ENCODE data around the gene CA10. TPM values are rescaled to one million over a fixed set of nuclear protein-coding genes. Genes with fewer than 3 reads are reported as not detected.

The CA10 gene
- total and polyA plus RNA-seq, 2 donors (not counting 3 experiments of a cell fraction or from before 2014, with no cell fraction given), result not detected

- CTCF ChIA-PET, result no interaction called here
These were observed 312.7 kb downstream of the CA10 start for GRCh38 chr17:51845776-51846175.

More at GRCh38 chr17:51845776-51846175, 312.7 kb downstream of the CA10 start:
- Histone ChIP-seq H3K4me3 (replicated peaks in 1 of 3; ENCODE audit: insufficient read depth in 1 of 3, low read depth in 1 of 3, low read length in 3 of 3) (no peak overlapping the region), H3K79me2 (ENCODE audit: control insufficient read depth, insufficient read depth, low read length) (no peaks in the 10 kb centered on the region), H3K27ac (ENCODE audit: insufficient read depth, low read depth, low read length) (no peak overlapping the region), H3K9me3 (replicated peaks; ENCODE audit: control insufficient read depth, insufficient read depth, low read length) (peaks cover 1% of the 10 kb centered on the region), H4K20me1 (replicated peaks; ENCODE audit: control insufficient read depth, extremely low read depth, insufficient read depth, low read length) (no peaks in the 10 kb centered on the region), H3K4me1 (ENCODE audit: control insufficient read depth, extremely low read depth, insufficient read depth, low read length) (no peaks in the 10 kb centered on the region), H3K9ac (replicated peaks; ENCODE audit: extremely low read depth, insufficient read depth, low read length) (no peak overlapping the region), H3K9me1 (replicated peaks; ENCODE audit: control insufficient read depth, extremely low read depth, insufficient read depth, low read length) (no peaks in the 10 kb centered on the region), H3K4me2 (ENCODE audit: insufficient read depth, low read length) (no peak overlapping the region), H3K36me3 (ENCODE audit: control insufficient read depth in 2 of 2, extremely low read depth in 1 of 2, insufficient read depth in 2 of 2, low read length in 2 of 2) (no peaks in the 10 kb centered on the region), H3K27me3 (ENCODE audit: control insufficient read depth in 2 of 2, insufficient read depth in 2 of 2, low read length in 2 of 2) (no peaks in the 10 kb centered on the region), H2AFZ (ENCODE audit: low read depth, low read length) (no peak overlapping the region)
- dilution Hi-C loops (cut with MboI; ENCODE audit: extremely low pct_ligation_motif_present, low sequenced_read_pairs) (no loop called here), intact Hi-C loops (cut with micrococcal nuclease) (no loop called here)
- POLR2A ChIA-PET, result no interaction called here
- TF ChIP-seq FOS (IDR thresholded peaks at IDR 0.05; ENCODE audit: borderline replicate concordance, insufficient read depth, low read length), result no peak
- no peak for TF ChIP-seq MAX (IDR thresholded peaks at IDR 0.05; ENCODE audit: insufficient read depth, insufficient read length)
- no peak for TF ChIP-seq POLR2A (IDR thresholded peaks at IDR 0.05; ENCODE audit: low read depth, low read length)
- TF ChIP-seq EZH2 (IDR thresholded peaks at IDR 0.05; ENCODE audit: borderline replicate concordance, low read depth, low read length, severe bottlenecking), result no peak
- TF ChIP-seq JUN (IDR thresholded peaks at IDR 0.05; ENCODE audit: borderline replicate concordance, insufficient read depth, insufficient read length, low read depth), result no peak
- no peak for TF ChIP-seq POLR2AphosphoS5 (IDR thresholded peaks at IDR 0.05; ENCODE audit: insufficient read depth, low read depth, low read length)
- no peak for TF ChIP-seq GATA2 (IDR thresholded peaks at IDR 0.05; ENCODE audit: insufficient read depth, insufficient read length, low read depth, low read length)
- no peak for TF ChIP-seq CTCF (IDR thresholded peaks at IDR 0.05; ENCODE audit: extremely low read depth in 1 of 2, insufficient read depth in 1 of 2, low read depth in 1 of 2, low read length in 2 of 2)
- no TSS peak for BruUV-seq (replicated peaks)
- FAIRE-seq (no peak), DNase-seq (ENCODE audit: low read depth, low spot score) (no peak)
